HG03558 (cell line): ENCODE measurements around the gene PARS2.
A peak's percentile ranks its signal among the peaks of the same experiment; 100 is the strongest.
"Not testable (repeated sequence)": the region's sequence is repeated elsewhere in the genome, so short reads cannot be mapped to it uniquely, and the experiment has no call there.

Source experiments
- ATAC-seq: cut with Tn5 transposase; IDR thresholded peaks from one replicate; pipeline ENCODE4 v1.9.1; 2021; ENCODE audit warnings: moderate number of reproducible peaks; ENCODE audit not compliant: unreplicated experiment; ENCODE audit errors: extremely low read depth

Gene PARS2

GRCh38 chr1:54775828-54776721 lies 11.8 kb upstream of the PARS2 start:
- ATAC-seq = not testable (repeated sequence)

GRCh38 chr1:54774820-54775498 lies 10.6 kb upstream of the PARS2 start:
- ATAC-seq = no peak

- no peak for ATAC-seq
These were observed 8.6 kb upstream of the PARS2 start for GRCh38 chr1:54772951-54773350.

GRCh38 chr1:54768093-54768492 lies 3.8 kb upstream of the PARS2 start:
- no peak for ATAC-seq

- no peak for ATAC-seq
These were observed 3.2 kb upstream of the PARS2 start for GRCh38 chr1:54767526-54767925.

GRCh38 chr1:54766726-54767125 lies 2.4 kb upstream of the PARS2 start:
- ATAC-seq = no peak

- ATAC-seq = peak; percentile 5
These were observed 719 bp upstream of the PARS2 start for GRCh38 chr1:54764922-54765561.

- ATAC-seq = no peak
These were observed 549 bp downstream of the PARS2 start for GRCh38 chr1:54763816-54764132.

GRCh38 chr1:54758678-54759348 lies 5.5 kb downstream of the PARS2 start:
- ATAC-seq = no peak

- ATAC-seq = no peak
These were observed 6.5 kb downstream of the PARS2 start for GRCh38 chr1:54757833-54758232.

- no peak for ATAC-seq
These were observed 9.6 kb downstream of the PARS2 start for GRCh38 chr1:54754486-54755285.

- no peak for ATAC-seq
These were observed 10.3 kb downstream of the PARS2 start for GRCh38 chr1:54754045-54754444.

- no peak for ATAC-seq
These were observed 12.9 kb downstream of the PARS2 start for GRCh38 chr1:54751426-54751825.

- no peak for ATAC-seq
These were observed 13.7 kb downstream of the PARS2 start for GRCh38 chr1:54750596-54750995.

- no peak for ATAC-seq
These were observed 16.1 kb downstream of the PARS2 start for GRCh38 chr1:54748094-54748835.

- ATAC-seq = no peak
These were observed 18.5 kb downstream of the PARS2 start for GRCh38 chr1:54745864-54746263.

- no peak for ATAC-seq
These were observed 19.0 kb downstream of the PARS2 start for GRCh38 chr1:54745274-54745673.

- no peak for ATAC-seq
These were observed 19.6 kb downstream of the PARS2 start for GRCh38 chr1:54744696-54745095.
